Endothelial cell of umbilical vein (primary cell): ENCODE data around the gene DRC7. TPM values are rescaled to one million over a fixed set of nuclear protein-coding genes. Genes with fewer than 3 reads are reported as not detected.
A peak's percentile ranks its signal among the peaks of the same experiment; 100 is the strongest.

Source experiments
- BruUV-seq: library from RNA; stranded (reverse); fragments of 400-500 nt; replicated peaks from 2 replicates; lab custom pipeline; 2021; lab: Mats Ljungman, UMichigan
- CTCF ChIA-PET: fragments of 300-600, 350-600 bp; sonication (Branson Sonifier 250); formaldehyde crosslinking; loops from one replicate; lab custom pipeline; 2021; ENCODE audit warnings: antibody characterized with exemption, inconsistent platforms; lab: Charles Lee
- POLR2A ChIA-PET: fragments of 300-600, 350-600 bp; sonication (Branson Sonifier 250); formaldehyde crosslinking; loops from one replicate; lab custom pipeline; 2021; ENCODE audit warnings: antibody characterized with exemption, inconsistent platforms; lab: Charles Lee
- DNase-seq: peaks from one replicate; pipeline ENCODE4 v3.0.0-alpha.2; 2011; ENCODE audit warnings: low read depth, low spot score
- FAIRE-seq: peaks from 2 replicates; lab custom pipeline; 2011; peaks lifted over from hg19 to GRCh38; lab: Jason Lieb, UNC
- H2AFZ ChIP-seq: 2 replicates; pipeline ENCODE4 v1.6.0; 2012; ENCODE audit warnings: low read depth, low read length, control low read depth, inconsistent platforms
- H3K27ac ChIP-seq: 2 replicates; pipeline ENCODE4 v1.5.1; 2011; ENCODE audit warnings: low read depth, mild to moderate bottlenecking, control low read depth, low read length, moderate library complexity; ENCODE audit not compliant: insufficient read depth
- H3K27me3 ChIP-seq, 2 experiments: 2 replicates each; pipeline versions ENCODE4 v1.6.0 to v1.6.1; 2011; ENCODE audit warnings: low read length in 2 of 2, mixed read lengths in 1 of 2; ENCODE audit not compliant: control insufficient read depth in 2 of 2, insufficient read depth in 2 of 2
- H3K36me3 ChIP-seq, 2 experiments: 2 replicates in 1 of 2; 3 replicates in 1 of 2; pipeline ENCODE4 v1.5.1; 2011; ENCODE audit warnings: low read length in 2 of 2, mild to moderate bottlenecking in 1 of 2, moderate library complexity in 1 of 2; ENCODE audit not compliant: control insufficient read depth in 2 of 2, insufficient read depth in 2 of 2; ENCODE audit errors: extremely low read depth in 1 of 2
- H3K4me1 ChIP-seq: 3 replicates; pipeline ENCODE4 v1.5.1; 2011; ENCODE audit warnings: mild to moderate bottlenecking, low read length; ENCODE audit not compliant: control insufficient read depth, insufficient read depth; ENCODE audit errors: extremely low read depth
- H3K4me2 ChIP-seq: 2 replicates; pipeline ENCODE4 v1.6.1; 2011; ENCODE audit warnings: low read length, control low read depth, mixed read lengths; ENCODE audit not compliant: insufficient read depth
- H3K4me3 ChIP-seq, 3 experiments: fragments of 200-600 bp in 1 of 3; sonication (generic), shearing (Covaris generic) in 1 of 3; replicated peaks in 1 of 3; 2 replicates each; pipeline ENCODE4 v1.5.1; 2011 to 2016; ENCODE audit warnings: control low read depth in 3 of 3, low read length in 3 of 3, mild to moderate bottlenecking in 2 of 3, inconsistent platforms in 1 of 3, low read depth in 1 of 3, moderate library complexity in 1 of 3; ENCODE audit not compliant: insufficient read depth in 1 of 3
- H3K79me2 ChIP-seq: 2 replicates; pipeline ENCODE4 v1.6.0; 2012; ENCODE audit warnings: low read length, inconsistent platforms; ENCODE audit not compliant: control insufficient read depth, insufficient read depth
- H3K9ac ChIP-seq: replicated peaks from 2 replicates; pipeline ENCODE3; 2011; ENCODE audit warnings: low read length, control low read depth; ENCODE audit not compliant: insufficient read depth; ENCODE audit errors: extremely low read depth
- H3K9me1 ChIP-seq: replicated peaks from 3 replicates; pipeline ENCODE4 v1.6.0; 2011; ENCODE audit warnings: mild to moderate bottlenecking, low read length; ENCODE audit not compliant: control insufficient read depth, insufficient read depth; ENCODE audit errors: extremely low read depth
- H3K9me3 ChIP-seq: replicated peaks from 2 replicates; pipeline ENCODE4 v1.5.1; 2012; ENCODE audit warnings: low read length, inconsistent platforms; ENCODE audit not compliant: control insufficient read depth, insufficient read depth
- H4K20me1 ChIP-seq: replicated peaks from 2 replicates; pipeline ENCODE3; 2011; ENCODE audit warnings: mild to moderate bottlenecking, low read length; ENCODE audit not compliant: control insufficient read depth, insufficient read depth; ENCODE audit errors: extremely low read depth
- EZH2 ChIP-seq: IDR thresholded peaks from 2 replicates; pipeline ENCODE4 v1.6.1; 2012; ENCODE audit warnings: borderline replicate concordance, low read depth, mild to moderate bottlenecking, moderate library complexity, low read length, inconsistent platforms; ENCODE audit not compliant: severe bottlenecking
- FOS ChIP-seq: IDR thresholded peaks from 2 replicates; pipeline ENCODE4 v1.6.1; 2011; ENCODE audit warnings: mild to moderate bottlenecking, low read length, moderate library complexity, borderline replicate concordance; ENCODE audit not compliant: insufficient read depth
- GATA2 ChIP-seq: IDR thresholded peaks from 2 replicates; pipeline ENCODE4 v1.7.0; 2011; ENCODE audit warnings: low read depth, mild to moderate bottlenecking, moderate library complexity, mixed read lengths, low read length; ENCODE audit not compliant: insufficient read length, insufficient read depth
- JUN ChIP-seq: IDR thresholded peaks from 2 replicates; pipeline ENCODE4 v1.6.1; 2011; ENCODE audit warnings: borderline replicate concordance, low read depth; ENCODE audit not compliant: insufficient read length, insufficient read depth
- MYC ChIP-seq: IDR thresholded peaks from one replicate; pipeline ENCODE4 v1.6.1; 2011; ENCODE audit warnings: mild to moderate bottlenecking, low read depth, low read length
- POLR2A ChIP-seq: IDR thresholded peaks from 2 replicates; pipeline ENCODE4 v1.6.1; 2012; ENCODE audit warnings: low read depth, mild to moderate bottlenecking, control low read depth, low read length
- POLR2AphosphoS5 ChIP-seq: IDR thresholded peaks from 2 replicates; pipeline ENCODE4 v1.6.1; 2012; ENCODE audit warnings: low read depth, mild to moderate bottlenecking, control low read depth, low read length, moderate library complexity; ENCODE audit not compliant: insufficient read depth
- dilution Hi-C: fragments of 300-500 bp; cut with MboI; formaldehyde crosslinking; loops from one replicate; pipeline ENCODE4 v1.15.0; 2019; ENCODE audit warnings: low sequenced_read_pairs; ENCODE audit not compliant: extremely low pct_ligation_motif_present
- intact Hi-C: fragments of 100-400 bp; cut with micrococcal nuclease; formaldehyde crosslinking; loops from one replicate; pipeline ENCODE4 v1.10.0; 2022
- polyA plus RNA-seq, 4 experiments: library from polyadenylated mRNA; depleted of rRNA in 3 of 4; stranded (reverse) in 3 of 4; unstranded in 1 of 4; fragments of >200 nt; gene quantifications; 2 replicates each; pipeline versions ENCODE4 v1.2.1 to v1.2.3, GENCODE V29; 2011 to 2012; ENCODE audit warnings: missing spikeins in 1 of 4
- total RNA-seq: library from RNA; stranded (reverse); gene quantifications from 2 replicates; pipeline ENCODE4 v1.2.3, GENCODE V29; 2021
- TF ChIP-seq, protein P1 (sequence below), 2 donors: IDR thresholded peaks; 1 replicate in 1 of 2; 2 replicates in 1 of 2; pipeline ENCODE4 v1.5.1; 2011; ENCODE audit warnings: low read length in 2 of 2, mild to moderate bottlenecking in 2 of 2, moderate library complexity in 2 of 2, control low read depth in 1 of 2, inconsistent platforms in 1 of 2, low read depth in 1 of 2; ENCODE audit not compliant: insufficient read depth in 1 of 2; ENCODE audit errors: extremely low read depth in 1 of 2
- TF ChIP-seq, protein P2 (sequence below): IDR thresholded peaks from 2 replicates; pipeline ENCODE4 v1.6.1; 2011; ENCODE audit not compliant: insufficient read depth, insufficient read length

The DRC7 gene
- total and polyA plus RNA-seq, 2 donors (not counting 3 experiments of a cell fraction or from before 2014, with no cell fraction given) = 0.13 to 0.77 TPM

DNA sequence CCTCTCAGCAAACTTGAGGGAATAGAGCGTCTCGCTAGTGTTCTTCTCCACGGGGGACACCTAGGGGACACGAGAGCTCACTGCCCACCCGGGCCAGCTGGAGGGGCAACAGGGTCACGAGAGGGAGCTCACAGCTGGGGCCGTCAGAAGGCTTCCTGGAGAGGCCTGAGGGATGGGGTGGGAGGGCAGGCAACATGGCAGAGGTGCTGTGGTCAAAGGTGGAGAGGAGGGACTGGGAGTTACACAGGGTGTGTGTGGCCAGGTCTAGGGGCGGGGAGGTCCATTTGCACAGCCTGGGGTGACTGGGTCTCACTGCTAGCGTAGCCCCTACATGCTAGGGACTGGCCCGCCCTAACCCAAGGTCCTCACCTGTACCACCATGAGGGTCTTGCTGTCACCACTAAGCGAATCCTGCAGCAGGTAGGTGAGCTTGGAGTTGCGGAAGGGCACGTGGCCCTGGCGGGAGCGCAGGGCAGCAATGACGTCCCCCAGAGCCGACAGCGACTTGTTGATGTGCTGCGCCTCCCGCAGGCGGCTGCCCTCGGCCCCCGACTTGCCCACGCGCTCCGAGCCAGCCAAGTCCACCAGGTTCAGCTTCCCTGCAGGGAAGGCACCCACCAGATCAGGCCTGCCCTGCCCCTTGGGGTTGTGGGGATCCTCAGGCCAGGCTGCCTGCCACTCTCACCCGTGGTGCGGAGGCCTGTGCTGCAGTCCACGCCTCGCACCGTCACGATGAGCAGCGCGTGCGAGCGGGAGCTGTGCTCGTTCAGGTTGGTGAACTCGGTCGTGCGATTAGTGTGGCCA is 66.0 kb downstream of the DRC7 start:
- Histone ChIP-seq H3K4me3 (no peak overlapping the region), H3K4me1 (peaks cover 4% of the 10 kb centered on the region), H4K20me1 (no peaks in the 10 kb centered on the region), H3K4me2 (no peak overlapping the region), H3K36me3 (peaks cover 0 to 37% of the 10 kb centered on the region in 2 experiments), H3K9me3 (no peaks in the 10 kb centered on the region), H2AFZ (no peak overlapping the region), H3K27me3 (no peaks in the 10 kb centered on the region), H3K79me2 (no peaks in the 10 kb centered on the region), H3K27ac (no peak overlapping the region), H3K9me1 (no peaks in the 10 kb centered on the region), H3K9ac (no peak overlapping the region)
- intact Hi-C loops (no loop called here), dilution Hi-C loops (no loop called here)
- no peak for FAIRE-seq
- TF ChIP-seq POLR2AphosphoS5 (peak; percentile 11), FOS (no peak)
- BruUV-seq = no TSS peak
- CTCF ChIA-PET = interaction anchor here (0.6 to 2.0 kb wide), 5 partner anchors 16 to 361 kb away, joined by 3 to 8 read pairs (median 3); no protein-coding TSS in a partner anchor
- POLR2A ChIA-PET = no interaction called here
- no peak for DNase-seq

DNA sequence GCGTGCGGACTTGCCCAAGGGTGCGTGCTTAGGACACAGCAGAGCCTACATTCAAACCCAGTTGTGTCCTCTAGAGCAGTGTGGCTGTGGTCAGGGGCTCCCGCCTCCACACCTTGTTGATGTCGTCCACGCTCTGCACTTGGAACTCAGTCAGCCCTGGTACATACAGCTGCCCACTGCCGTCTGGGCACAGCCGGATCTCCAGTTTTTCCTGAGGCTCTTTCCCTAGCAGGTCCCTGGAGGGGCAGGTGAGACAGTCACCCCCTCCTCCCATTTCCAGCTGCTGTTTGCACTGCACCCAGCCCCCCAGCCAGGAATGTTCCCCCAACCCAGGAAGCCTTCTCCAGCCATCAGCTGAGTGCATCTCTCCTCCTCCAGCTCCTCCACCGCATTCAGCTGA is 66.7 kb downstream of the DRC7 start:
- FAIRE-seq (no peak), DNase-seq (no peak)
- CTCF ChIA-PET = no interaction called here
- TF ChIP-seq, protein P1, sequence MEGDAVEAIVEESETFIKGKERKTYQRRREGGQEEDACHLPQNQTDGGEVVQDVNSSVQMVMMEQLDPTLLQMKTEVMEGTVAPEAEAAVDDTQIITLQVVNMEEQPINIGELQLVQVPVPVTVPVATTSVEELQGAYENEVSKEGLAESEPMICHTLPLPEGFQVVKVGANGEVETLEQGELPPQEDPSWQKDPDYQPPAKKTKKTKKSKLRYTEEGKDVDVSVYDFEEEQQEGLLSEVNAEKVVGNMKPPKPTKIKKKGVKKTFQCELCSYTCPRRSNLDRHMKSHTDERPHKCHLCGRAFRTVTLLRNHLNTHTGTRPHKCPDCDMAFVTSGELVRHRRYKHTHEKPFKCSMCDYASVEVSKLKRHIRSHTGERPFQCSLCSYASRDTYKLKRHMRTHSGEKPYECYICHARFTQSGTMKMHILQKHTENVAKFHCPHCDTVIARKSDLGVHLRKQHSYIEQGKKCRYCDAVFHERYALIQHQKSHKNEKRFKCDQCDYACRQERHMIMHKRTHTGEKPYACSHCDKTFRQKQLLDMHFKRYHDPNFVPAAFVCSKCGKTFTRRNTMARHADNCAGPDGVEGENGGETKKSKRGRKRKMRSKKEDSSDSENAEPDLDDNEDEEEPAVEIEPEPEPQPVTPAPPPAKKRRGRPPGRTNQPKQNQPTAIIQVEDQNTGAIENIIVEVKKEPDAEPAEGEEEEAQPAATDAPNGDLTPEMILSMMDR (IDR thresholded peaks at IDR 0.05; ENCODE audit: extremely low read depth in 1 of 2, insufficient read depth in 1 of 2, low read depth in 1 of 2, low read length in 2 of 2) = no peak
- no peak for TF ChIP-seq JUN
- no peak for TF ChIP-seq POLR2A
- no peak for TF ChIP-seq POLR2AphosphoS5
- TF ChIP-seq MYC = no peak
- no peak for TF ChIP-seq GATA2
- TF ChIP-seq EZH2 = no peak
- TF ChIP-seq, protein P2, sequence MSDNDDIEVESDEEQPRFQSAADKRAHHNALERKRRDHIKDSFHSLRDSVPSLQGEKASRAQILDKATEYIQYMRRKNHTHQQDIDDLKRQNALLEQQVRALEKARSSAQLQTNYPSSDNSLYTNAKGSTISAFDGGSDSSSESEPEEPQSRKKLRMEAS = no peak
- no peak for TF ChIP-seq FOS
- no TSS peak for BruUV-seq
- H3K9me3 ChIP-seq = no peaks in the 10 kb centered on the region
- H3K4me1 ChIP-seq = peaks cover 4% of the 10 kb centered on the region
- H2AFZ ChIP-seq = no peak overlapping the region
- H3K9me1 ChIP-seq = no peaks in the 10 kb centered on the region
- H3K79me2 ChIP-seq = no peaks in the 10 kb centered on the region
- no peak overlapping the region for H3K4me3 ChIP-seq
- H3K4me2 ChIP-seq = no peak overlapping the region
- no peaks in the 10 kb centered on the region for H4K20me1 ChIP-seq
- no peak overlapping the region for H3K27ac ChIP-seq
- POLR2A ChIA-PET = no interaction called here
- intact Hi-C loops (no loop called here), dilution Hi-C loops (no loop called here)
- peaks cover 0 to 32% of the 10 kb centered on the region in 2 experiments for H3K36me3 ChIP-seq
- H3K9ac ChIP-seq = no peak overlapping the region
- no peaks in the 10 kb centered on the region for H3K27me3 ChIP-seq
